DMS153 treated with DMSO at 0.1 percent for 48 hours (cell line): ENCODE data around the gene MED12L.
A peak's percentile ranks its signal among the peaks of the same experiment; 100 is the strongest.

ENCODE experiments used
- DNase-seq: peaks from one replicate; lab custom pipeline; 2025; ENCODE audit not compliant: unreplicated experiment; lab: John Stamatoyannopoulos, UW

The MED12L gene

GRCh38 chr3:151402349-151402748 is 316.9 kb downstream of the MED12L start:
- no peak for DNase-seq

GRCh38 chr3:151403246-151403645 is 317.8 kb downstream of the MED12L start:
- DNase-seq, result no peak

- DNase-seq, result no peak
Measured at GRCh38 chr3:151404316-151404715, 318.9 kb downstream of the MED12L start.

GRCh38 chr3:151407928-151408327 is 322.5 kb downstream of the MED12L start:
- no peak for DNase-seq

GRCh38 chr3:151410891-151411559 is 325.6 kb downstream of the MED12L start:
- DNase-seq, result no peak

- no peak for DNase-seq
Measured at GRCh38 chr3:151412989-151413388, 327.5 kb downstream of the MED12L start.

- no peak for DNase-seq
Measured at GRCh38 chr3:151415289-151415688, 329.8 kb downstream of the MED12L start.

- DNase-seq, result no peak
Measured at GRCh38 chr3:151419806-151420205, 334.3 kb downstream of the MED12L start.

GRCh38 chr3:151421938-151422337 is 336.5 kb downstream of the MED12L start:
- no peak for DNase-seq

GRCh38 chr3:151423091-151423490 is 337.6 kb downstream of the MED12L start:
- no peak for DNase-seq

GRCh38 chr3:151425627-151426340 is 340.3 kb downstream of the MED12L start:
- no peak for DNase-seq

- no peak for DNase-seq
Measured at GRCh38 chr3:151426341-151426657, 340.8 kb downstream of the MED12L start.

- DNase-seq, result no peak
Measured at GRCh38 chr3:151428386-151428785, 342.9 kb downstream of the MED12L start.

GRCh38 chr3:151430821-151431484 is 345.5 kb downstream of the MED12L start:
- no peak for DNase-seq

GRCh38 chr3:151431940-151432339 is 346.5 kb downstream of the MED12L start:
- no peak for DNase-seq

- no peak for DNase-seq
Measured at GRCh38 chr3:151432616-151433372, 347.3 kb downstream of the MED12L start.

GRCh38 chr3:151434151-151434890 is 348.9 kb downstream of the MED12L start:
- DNase-seq, result no peak

GRCh38 chr3:151436675-151437446 is 351.4 kb downstream of the MED12L start:
- no peak for DNase-seq

GRCh38 chr3:151437906-151438305 is 352.4 kb downstream of the MED12L start:
- DNase-seq, result no peak

GRCh38 chr3:151439652-151440125 is 354.2 kb downstream of the MED12L start:
- peak; percentile 6 for DNase-seq
